Activated naive CD4-positive, alpha-beta T cell treated with Interleukin-2 at 50 U/mL for 16 hours (primary cell): Measurements from ENCODE around the gene PPFIA3.
"Not testable (repeated sequence)": the region's sequence is repeated elsewhere in the genome, so short reads cannot be mapped to it uniquely, and the experiment has no call there.

Source experiments
- DNase-seq: peaks from one replicate; pipeline ENCODE4 v3.0.0-alpha.2; 2020

The PPFIA3 gene

DNA sequence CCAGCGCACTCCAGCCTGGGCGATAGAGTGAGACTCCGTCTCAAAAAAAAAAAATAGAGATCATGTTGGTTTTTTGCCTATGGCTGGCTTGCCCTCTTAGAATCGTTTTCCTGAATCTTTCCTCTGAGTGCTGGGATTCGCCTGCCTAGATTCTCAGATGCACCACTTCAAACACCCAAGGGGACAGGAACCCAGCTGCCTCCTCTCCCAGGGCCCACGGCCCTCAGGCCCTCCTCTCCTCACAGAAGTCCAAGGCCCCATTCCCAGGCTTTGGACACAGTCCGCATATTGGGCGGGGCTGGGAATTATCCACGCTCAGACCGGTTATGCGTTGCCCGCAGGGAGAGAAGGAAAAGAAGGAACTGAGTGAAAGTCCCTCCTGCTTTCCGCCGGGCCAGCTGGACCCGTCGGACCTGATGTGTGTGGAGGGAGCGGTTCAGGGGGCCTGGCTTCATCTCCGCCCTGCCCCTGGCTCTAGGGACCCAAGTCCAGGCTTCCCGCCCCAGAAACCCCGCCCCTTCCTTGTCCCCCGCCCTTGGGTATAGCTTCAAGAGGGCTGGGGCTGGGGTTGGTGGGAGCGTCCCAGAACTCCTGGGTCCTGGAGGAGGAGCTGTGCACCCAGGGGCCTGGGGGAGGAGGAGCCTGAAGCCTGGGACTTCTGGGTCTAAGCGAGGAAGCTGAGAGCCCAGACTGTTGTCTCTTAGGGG, 5.8 kb downstream of the PPFIA3 start:
- DNase-seq = no peak

DNA sequence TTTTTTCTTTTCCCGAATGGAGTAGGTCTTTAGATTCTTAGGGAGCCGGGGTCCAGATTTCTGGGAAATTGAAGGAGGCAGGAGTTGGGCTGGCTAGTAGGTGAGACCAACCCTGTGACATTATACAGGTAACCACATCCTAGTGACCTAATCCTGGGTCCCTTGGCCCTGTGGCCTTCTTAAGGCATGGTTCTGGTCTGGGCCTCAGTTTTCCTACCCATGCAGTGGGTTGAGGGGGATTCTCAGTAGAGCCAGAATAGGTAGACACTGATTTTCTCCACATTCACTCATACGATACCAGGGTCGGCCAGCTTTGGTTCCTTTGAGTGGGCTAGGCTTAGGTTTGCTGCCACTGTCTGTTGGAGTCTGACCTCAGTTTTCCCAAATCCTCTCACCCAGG, 7.2 kb downstream of the PPFIA3 start:
- no peak for DNase-seq

DNA sequence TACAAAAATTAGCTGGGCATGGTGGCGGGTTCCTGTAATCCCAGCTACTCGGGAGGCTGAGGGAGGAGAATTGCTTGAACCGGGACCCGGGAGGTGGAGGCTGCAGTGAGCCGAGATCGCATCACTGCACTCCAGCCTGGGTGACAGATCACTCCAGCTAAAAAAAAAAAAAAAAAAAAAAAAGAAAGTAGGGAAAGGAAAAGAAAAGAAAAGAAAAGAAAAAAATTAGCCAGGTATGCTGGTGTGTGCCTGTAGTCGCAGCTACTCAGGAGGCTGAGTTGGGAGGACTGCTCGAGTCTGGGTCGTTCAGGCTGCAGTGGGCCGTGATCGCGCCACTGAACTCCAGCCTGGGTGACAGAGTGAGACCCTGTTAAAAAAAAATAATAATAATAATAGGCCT, 7.9 kb downstream of the PPFIA3 start:
- DNase-seq = not testable (repeated sequence)

DNA sequence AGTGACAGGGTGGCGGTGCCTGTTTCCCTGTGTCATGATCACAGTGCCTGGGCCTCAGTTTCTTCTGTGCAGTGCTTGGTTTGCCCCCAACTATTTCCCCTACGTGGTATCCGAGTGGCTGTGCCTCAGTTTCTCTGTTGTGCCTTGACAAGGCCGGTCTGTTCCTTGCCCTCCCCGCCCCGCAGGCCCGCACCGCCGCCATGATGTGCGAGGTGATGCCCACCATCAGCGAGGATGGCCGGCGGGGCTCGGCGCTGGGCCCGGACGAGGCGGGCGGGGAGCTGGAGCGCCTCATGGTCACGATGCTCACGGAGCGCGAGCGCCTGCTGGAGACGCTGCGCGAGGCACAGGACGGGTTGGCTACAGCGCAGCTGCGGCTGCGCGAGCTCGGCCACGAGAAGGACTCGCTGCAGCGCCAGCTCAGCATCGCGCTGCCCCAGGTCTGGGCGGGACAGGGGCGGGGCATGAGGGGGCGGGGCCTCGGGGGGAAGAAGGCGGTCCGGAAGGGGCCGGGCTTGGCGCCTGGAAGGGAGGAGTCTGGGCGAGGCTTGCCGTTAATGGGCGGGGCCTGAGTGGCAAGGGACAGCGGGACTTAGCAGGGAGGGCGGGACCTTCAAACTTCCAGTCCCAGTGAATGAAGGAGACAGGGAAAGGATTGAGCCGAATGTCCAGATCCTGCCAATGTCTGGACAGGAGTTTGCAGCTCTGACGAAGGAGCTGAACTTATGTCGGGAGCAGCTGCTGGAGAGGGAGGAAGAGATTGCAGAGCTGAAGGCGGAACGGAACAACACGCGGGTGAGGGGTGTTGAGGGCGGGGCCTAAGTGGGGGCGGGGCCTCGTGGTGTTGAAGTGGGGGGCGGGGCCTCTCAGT, 8.6 kb downstream of the PPFIA3 start:
- DNase-seq = peak; percentile 94

DNA sequence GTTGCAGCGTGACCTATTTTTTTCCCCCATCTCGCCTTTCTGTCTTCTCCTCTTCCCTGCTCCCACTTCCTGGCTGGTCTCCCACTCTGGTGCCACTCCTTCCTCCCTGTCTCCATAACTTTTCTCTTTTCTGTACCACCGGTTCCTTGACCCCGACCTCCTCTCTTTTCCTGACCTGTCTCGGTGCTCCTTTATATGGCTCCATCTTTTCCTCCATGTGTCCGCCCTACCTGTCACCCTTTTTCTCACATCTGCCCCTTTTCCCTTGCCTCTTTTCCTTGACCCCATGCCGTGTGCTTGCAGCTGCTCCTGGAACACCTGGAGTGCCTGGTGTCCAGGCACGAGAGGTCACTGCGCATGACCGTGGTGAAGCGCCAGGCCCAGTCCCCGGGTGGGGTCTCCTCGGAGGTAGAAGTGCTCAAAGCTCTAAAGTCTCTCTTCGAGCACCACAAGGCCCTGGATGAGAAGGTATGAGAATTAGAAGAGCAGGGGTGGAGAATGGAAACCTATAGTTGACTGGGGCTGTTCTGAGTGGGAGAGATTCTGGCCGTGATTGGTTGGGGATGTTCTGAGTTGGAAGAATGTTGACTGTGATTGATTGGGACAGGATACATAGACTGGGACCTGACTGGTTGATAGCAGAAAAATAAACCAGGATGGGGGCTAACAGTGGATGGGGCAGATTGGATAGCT, 9.3 kb downstream of the PPFIA3 start:
- no peak for DNase-seq

DNA sequence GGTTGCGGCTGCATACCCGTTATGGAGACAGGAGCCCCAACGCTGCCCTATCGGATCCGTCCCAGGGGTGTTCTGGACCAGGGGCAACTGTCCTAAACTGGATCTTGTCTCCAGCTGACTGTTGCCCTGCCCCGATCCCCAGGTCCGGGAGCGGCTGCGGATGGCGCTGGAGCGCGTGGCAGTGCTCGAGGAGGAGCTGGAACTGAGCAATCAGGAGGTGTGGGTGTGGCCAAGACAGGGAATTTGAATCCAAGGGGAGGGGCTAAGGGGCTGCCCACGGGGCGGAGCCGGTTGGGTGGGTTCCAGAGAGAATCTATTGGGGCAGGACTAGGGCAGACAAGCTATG, 9.9 kb downstream of the PPFIA3 start:
- DNase-seq = no peak

DNA sequence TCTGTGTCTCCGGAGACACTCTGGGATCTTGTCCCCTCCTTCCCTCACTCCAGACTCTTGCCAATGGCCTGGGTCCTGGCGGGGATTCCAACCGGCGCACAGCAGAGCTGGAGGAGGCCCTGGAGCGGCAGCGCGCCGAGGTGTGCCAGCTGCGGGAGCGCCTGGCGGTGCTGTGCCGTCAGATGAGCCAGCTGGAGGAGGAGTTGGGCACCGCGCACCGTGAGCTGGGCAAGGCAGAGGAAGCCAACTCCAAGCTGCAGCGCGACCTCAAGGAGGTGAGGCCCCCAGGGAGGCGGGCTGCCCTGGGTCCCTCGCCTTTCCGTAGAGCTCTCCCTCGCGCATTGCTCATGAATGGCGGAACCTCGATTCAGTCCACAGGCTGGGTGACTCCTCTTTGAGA, 11.0 kb downstream of the PPFIA3 start:
- no peak for DNase-seq

DNA sequence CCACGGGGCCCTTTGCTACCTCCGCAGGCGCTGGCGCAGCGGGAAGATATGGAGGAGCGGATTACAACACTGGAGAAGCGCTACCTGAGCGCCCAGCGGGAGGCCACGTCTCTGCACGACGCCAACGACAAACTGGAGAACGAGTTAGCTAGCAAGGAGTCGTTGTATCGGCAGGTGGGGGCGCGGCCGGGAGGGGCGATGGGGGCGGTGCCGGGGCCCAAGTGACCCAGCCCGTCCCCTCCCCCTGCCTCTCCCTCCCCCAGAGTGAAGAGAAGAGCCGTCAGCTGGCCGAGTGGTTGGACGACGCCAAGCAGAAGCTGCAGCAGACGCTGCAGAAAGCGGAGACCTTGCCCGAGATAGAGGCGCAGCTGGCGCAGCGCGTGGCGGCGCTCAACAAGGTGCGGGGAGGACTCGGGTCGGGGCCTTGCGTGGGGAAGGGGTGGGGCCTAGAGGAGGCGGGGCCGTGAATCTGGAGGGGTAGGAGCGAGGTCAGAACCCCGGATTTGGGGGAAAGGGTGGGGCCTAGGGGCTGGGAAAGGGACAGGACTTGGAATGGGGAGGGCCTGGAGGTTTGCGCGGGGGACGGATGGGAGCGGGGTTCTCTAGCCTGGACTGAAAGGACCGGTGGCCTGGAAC, 13.7 kb downstream of the PPFIA3 start:
- peak; percentile 30 for DNase-seq

DNA sequence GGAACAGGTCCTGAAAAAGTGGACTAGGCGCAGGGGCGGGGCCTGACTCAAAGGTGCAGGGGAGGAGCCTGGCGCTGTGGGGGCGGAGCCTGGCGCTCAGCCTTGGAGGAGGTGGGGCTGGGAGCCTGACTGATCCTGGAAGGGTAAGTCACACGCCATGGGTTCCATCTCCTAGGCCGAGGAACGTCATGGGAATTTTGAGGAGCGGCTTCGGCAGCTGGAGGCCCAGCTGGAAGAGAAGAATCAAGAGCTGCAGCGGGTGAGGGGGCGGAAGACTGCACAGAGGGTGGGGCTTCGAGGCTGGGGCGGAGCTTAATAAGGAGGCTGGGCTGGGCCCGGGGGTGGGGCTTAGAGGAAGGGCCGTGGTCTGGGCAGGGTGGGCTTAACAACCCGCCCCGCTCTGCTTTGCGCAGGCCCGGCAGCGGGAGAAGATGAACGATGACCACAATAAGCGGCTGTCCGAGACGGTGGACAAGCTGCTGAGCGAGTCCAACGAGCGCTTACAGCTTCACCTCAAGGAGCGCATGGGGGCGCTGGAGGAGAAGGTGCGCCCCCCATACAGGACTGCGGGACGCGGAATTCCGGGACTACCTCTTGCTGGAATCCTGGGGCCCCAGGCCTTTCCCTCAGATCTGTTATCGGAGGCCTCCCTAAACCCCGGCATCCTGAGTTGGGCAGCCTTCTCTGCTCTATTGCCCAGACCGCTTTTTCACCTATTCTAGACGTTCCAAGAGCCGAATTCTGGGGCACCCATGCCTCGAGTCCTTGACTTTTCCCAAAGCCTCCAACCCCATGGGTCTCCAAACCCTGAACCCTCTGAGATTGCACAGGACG, 14.5 kb downstream of the PPFIA3 start:
- peak; percentile 55 for DNase-seq

DNA sequence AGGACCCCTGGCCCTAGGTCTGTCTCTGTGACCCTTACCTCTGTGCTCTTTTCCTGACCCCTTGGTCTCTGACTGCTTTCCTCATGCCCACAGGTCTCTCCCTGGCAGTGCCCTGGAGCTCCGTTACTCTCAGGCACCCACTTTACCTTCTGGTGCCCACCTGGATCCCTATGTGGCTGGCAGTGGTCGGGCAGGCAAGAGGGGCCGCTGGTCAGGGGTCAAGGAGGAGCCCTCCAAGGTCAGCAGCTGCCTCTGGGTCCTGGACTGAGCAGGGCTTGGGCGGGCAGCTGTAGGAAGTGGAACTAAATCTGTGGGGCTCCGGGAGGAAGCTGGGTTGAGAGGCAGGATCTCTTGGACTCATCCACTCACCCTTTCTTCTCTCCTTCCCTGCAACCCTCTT, 16.3 kb downstream of the PPFIA3 start:
- DNase-seq = no peak

DNA sequence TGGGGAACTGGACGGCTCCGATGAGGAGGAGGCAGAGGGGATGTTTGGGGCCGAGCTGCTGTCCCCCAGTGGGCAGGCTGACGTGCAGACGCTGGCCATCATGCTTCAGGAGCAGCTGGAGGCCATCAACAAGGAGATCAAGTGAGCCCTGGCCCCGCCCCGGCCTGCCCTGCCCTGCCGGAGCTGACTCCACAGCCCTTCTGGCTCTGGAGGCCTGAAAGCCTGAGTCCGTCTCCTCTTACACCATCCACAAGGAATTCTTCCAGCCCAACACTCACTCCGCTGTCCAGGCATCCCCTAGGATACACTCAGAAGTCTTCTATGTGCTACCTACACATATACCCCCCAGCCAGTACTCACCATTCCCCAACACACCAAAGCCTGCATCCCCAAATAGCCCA, 17.4 kb downstream of the PPFIA3 start:
- no peak for DNase-seq

DNA sequence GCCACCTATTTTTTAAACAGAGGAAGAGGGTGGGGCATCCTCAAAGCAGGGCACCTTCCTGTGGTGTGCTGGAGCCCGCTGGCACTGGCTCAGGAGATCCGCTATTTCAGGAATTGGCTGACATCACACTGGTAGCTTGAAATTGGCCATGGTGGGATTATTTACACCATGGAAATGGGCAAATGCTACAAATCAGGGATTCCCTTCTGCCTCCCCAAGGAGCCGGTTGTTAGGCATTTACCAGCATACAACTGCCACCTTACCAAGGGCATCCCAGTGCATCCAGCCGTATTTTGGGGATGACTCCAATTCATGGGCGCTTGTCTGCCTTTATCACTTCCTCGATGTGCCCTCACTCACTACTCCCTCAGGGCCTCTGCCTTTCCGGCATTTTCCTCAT, 21.6 kb downstream of the PPFIA3 start:
- no peak for DNase-seq

DNA sequence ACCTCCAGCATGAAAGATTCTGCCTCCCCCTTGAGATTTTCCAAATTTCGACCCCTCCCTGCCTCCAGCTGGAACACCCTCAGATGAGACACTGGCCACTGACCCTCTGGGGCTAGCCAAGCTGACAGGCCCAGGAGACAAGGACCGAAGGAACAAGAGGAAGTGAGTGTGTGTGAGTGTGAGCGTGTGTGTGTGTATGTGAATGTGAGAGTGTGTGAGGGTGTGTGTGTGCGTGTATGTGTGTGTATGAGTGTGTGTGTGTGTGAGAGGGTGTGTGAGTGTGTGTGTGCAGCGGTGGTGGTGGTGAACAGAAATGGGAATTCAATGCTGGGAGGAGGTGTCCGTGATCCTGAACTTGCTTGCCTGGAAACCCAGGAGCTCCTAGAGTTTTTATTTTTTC, 22.0 kb downstream of the PPFIA3 start:
- DNase-seq = no peak

DNA sequence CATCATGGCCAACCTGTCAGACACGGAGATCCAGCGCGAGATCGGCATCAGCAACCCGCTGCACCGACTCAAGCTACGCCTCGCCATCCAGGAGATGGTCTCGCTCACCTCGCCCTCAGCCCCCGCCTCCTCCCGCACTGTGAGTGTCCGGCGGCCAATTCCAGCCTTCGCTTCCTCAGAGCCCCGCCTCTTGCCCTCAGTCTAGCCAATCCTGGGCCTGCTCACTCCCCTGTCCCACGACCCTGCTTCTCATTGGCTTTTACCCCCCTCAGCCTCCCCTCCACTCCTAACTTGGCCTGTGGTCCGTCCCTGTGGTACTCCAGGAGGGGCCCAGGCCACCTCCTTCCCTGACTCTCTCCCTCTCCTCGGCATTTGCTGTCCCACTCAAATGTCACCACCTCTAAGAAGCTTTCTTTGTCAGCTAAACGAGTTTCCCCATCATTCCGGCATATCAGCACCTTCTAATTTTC, 23.6 kb downstream of the PPFIA3 start:
- peak; percentile 68 for DNase-seq

DNA sequence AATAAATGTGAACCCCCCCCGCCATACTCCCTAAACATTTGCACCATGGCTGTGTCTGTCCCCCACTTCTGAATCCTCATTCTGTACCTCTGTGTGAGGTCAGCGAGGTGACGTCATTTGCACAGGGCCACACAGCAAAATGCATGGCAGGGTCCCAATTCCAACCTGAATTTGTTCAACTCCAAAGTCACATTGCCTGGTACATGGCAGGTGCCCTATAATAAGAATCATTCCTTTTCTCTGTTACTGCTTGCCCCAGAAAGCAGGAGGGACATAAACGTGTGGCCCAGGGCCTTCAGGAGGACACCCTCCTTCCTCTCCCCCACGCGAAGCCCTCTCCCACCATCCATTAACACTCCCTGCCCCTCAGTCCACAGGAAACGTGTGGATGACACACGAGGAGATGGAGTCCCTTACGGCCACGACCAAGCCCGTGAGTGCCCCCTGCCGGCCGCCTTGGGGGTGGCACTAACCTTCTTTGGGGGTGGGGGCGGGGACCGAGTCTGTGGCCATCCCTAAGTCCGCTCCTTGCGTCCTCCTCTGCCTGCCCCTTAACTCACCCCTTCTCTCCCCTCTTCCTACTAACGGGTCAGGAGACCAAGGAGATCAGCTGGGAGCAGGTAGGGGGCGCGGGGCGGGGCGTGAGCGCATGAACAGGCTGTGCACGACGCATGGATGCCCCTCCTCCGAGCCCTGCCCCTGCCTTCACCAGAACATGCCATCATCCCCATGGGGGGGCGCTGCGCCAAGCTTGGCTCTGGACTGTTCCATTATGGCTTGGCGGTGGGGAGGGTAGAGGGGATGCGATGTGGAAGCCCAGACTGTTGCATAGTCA, 26.4 kb downstream of the PPFIA3 start:
- peak; percentile 82 for DNase-seq

DNA sequence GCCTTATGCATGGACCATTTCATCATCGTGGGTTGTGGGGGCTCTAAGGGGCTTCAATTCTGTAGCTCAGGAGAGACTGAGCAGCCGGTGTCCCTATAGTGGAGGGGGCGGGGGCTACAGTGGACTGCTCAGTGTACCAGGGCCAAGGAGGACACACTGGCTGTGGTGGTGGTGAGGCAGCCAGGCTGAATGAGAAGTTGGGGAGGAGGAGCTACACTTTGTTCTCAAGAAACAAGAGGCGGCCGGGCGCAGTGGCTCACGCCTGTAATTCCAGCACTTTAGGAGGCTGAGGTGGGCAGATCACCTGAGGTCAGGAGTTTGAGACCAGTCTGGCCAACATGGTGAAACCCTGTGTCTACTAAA, 27.0 kb downstream of the PPFIA3 start:
- DNase-seq = not testable (repeated sequence)

DNA sequence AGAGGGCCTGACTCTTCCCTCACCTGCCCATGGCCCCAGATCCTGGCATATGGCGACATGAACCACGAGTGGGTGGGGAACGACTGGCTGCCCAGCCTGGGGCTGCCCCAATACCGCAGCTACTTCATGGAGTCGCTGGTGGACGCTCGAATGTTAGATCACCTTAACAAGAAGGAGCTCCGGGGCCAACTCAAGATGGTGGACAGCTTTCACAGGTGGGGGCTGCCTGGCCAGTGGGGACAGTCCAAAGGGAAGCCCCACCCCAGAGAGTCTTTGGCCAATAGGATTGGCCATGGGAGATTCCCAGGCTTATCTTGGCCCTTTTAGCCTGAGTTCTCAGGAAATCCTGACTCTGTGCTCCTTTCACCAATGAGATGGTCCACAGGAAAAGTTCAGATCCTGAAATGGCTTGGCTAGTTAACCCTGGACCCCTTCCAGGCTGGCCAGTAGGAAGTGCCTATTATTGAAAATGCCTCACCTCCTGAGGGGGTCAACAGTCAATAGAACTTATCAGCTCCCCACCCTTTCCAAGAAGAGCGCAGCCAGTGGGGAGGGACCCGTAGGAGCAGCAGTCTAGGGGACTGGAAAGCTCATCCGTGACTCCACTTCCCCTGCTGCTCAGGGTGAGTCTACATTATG, 28.8 kb downstream of the PPFIA3 start:
- DNase-seq = no peak

DNA sequence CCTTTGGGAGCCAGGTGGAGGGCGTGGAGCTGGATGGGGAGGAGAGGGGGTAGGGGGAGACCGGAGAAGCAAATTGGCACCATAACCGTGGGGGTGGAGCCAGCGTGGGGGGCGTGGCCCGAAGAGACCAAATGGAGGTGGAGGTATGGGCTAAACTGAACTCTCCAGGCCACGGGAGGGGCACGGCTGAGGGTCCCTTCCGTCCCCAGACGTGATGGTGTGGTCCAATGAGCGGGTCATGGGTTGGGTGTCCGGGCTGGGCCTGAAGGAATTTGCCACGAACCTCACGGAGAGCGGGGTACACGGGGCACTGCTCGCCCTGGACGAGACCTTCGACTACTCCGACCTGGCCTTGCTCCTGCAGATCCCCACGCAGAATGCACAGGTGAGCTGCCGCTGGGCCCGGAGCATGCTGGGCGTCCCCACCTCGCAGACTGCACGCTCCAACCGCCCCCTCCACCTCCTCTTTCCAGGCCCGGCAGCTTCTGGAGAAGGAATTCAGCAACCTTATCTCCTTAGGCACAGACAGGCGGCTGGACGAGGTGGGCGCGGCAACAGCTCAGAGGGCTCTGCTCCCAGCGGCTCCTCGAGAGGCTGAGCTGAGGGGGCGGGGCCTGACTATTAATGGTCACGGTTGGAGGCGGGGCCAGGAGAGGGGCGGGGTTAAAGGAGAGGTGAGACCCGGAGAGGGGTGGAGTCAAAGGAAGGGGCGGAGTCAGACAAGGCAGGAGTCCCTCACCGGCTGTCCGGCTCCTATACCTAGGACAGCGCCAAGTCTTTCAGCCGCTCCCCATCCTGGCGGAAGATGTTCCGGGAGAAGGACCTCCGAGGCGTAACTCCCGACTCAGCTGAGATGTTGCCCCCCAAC, 29.7 kb downstream of the PPFIA3 start:
- peak; percentile 82 for DNase-seq

DNA sequence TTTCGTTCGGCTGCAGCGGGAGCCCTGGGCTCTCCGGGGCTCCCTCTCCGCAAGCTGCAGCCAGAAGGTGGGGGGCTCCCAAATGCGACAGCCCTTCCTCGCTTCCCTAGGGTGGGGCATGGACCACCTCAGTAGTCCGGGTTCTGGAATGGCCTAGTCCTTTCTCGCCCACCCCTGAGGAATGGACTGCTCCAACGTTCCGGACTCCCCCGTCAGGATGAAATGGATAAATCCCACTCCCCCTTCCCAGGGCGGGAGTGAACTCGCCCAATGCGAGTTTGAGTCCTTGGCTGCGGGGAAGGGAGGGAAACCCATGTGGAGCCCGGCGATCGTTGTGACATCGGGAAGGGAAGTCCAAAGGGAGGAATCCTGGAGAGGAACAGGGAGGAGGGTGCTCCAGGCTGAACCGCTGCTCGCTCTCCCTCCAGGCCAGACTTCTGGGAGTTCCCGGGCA, 30.3 kb downstream of the PPFIA3 start:
- no peak for DNase-seq
